ENCODE measurements around the gene SMC6. TPM values are rescaled to one million over a fixed set of nuclear protein-coding genes. Genes with fewer than 3 reads are reported as not detected.

SMC6 gene
- total RNA-seq, 1 experiment from 2014 or later: 40.3 TPM

- Histone ChIP-seq H3K27ac (ENCODE audit: insufficient read length, low read depth, low read length) (no peak overlapping the region), H3T11ph (ENCODE audit: low read length) (no peak overlapping the region), H3K4me1 (ENCODE audit: insufficient read depth, low read length) (peaks cover 2% of the 10 kb centered on the region; the same call in 1 of the 2 replicates), H4K20me1 (ENCODE audit: control insufficient read depth, insufficient read depth, insufficient read length) (no peaks in the 10 kb centered on the region), H3K4me2 (ENCODE audit: insufficient read depth, insufficient read length, low read length) (no peak overlapping the region), H3K18ac (ENCODE audit: insufficient read length, low read depth, low read length) (no peak overlapping the region), H3K79me1 (ENCODE audit: insufficient read depth, low read depth, low read length, poor library complexity, severe bottlenecking) (no peaks in the 10 kb centered on the region), H3K56ac (ENCODE audit: insufficient read length, low read depth, low read length) (no peak overlapping the region), H2BK5ac (ENCODE audit: insufficient read length, low read length) (no peak overlapping the region), H2AFZ (ENCODE audit: low read length) (no peak overlapping the region), H3K27me3 (ENCODE audit: insufficient read depth, low read length) (no peaks in the 10 kb centered on the region), H3K14ac (ENCODE audit: insufficient read depth, low read length) (no peak overlapping the region), H3K79me2 (ENCODE audit: insufficient read depth, low read length) (no peaks in the 10 kb centered on the region), H4K8ac (replicated peaks; ENCODE audit: insufficient read length, low read depth, low read length) (no peak overlapping the region), H3K23ac (ENCODE audit: insufficient read length, low read depth, low read length) (no peak overlapping the region), H3K9ac (ENCODE audit: extremely low read depth, insufficient read length, low read length) (no peak overlapping the region), H2BK15ac (ENCODE audit: low read depth, low read length) (no peak overlapping the region), H4K5ac (ENCODE audit: insufficient read length, low read depth, low read length) (no peak overlapping the region), H3K9me3 (ENCODE audit: control insufficient read depth, low read depth, low read length) (no peaks in the 10 kb centered on the region), H2BK12ac (ENCODE audit: insufficient read length, low read depth, low read length) (no peak overlapping the region), H2BK20ac (ENCODE audit: low read depth, low read length, poor library complexity, severe bottlenecking) (no peak overlapping the region), H3K4ac (ENCODE audit: low read depth, low read length) (no peak overlapping the region), H3K23me2 (ENCODE audit: insufficient read length, low read depth, low read length, poor library complexity, severe bottlenecking) (no peaks in the 10 kb centered on the region), H2AK5ac (ENCODE audit: insufficient read length, low read length) (no peak overlapping the region), H2BK120ac (ENCODE audit: low read depth, low read length, poor library complexity, severe bottlenecking) (no peak overlapping the region), H4K91ac (ENCODE audit: insufficient read length, low read depth, low read length) (no peak overlapping the region)
- Mint-ChIP-seq H3K27me3 (ENCODE audit: low read depth) (peaks cover 12% of the 10 kb centered on the region), H3K4me3 (no peak overlapping the region), H3K36me3 (ENCODE audit: insufficient read depth in 1 of 3, low read depth in 3 of 3) (no peaks in the 10 kb centered on the region), H3K9me3 (no peaks in the 10 kb centered on the region), H3K27ac (peak overlapping the region in 1 of 3 experiments; percentile 65; a peak in 1 of 7 replicates), H3K4me1 (peaks cover 7 to 15% of the 10 kb centered on the region in 2 experiments)
- TF ChIP-seq, protein P1, sequence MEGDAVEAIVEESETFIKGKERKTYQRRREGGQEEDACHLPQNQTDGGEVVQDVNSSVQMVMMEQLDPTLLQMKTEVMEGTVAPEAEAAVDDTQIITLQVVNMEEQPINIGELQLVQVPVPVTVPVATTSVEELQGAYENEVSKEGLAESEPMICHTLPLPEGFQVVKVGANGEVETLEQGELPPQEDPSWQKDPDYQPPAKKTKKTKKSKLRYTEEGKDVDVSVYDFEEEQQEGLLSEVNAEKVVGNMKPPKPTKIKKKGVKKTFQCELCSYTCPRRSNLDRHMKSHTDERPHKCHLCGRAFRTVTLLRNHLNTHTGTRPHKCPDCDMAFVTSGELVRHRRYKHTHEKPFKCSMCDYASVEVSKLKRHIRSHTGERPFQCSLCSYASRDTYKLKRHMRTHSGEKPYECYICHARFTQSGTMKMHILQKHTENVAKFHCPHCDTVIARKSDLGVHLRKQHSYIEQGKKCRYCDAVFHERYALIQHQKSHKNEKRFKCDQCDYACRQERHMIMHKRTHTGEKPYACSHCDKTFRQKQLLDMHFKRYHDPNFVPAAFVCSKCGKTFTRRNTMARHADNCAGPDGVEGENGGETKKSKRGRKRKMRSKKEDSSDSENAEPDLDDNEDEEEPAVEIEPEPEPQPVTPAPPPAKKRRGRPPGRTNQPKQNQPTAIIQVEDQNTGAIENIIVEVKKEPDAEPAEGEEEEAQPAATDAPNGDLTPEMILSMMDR (conservative IDR thresholded peaks at IDR 0.05): no peak
- no peak for DNase-seq
- WGBS (ENCODE audit: extremely low coverage, insufficient read length, low lambda C conversion rate): no CpG with 5 or more reads among the region's 1 CpG
Measured at GRCh38 chr2:17790536-17790935, 36.9 kb upstream of the SMC6 start.
